ENCODE measurements around the gene NAIP. TPM values are rescaled to one million over a fixed set of nuclear protein-coding genes. Genes with fewer than 3 reads are reported as not detected.
"Not testable (repeated sequence)": the region's sequence is repeated elsewhere in the genome, so short reads cannot be mapped to it uniquely, and the experiment has no call there.

Gene NAIP, protein sequence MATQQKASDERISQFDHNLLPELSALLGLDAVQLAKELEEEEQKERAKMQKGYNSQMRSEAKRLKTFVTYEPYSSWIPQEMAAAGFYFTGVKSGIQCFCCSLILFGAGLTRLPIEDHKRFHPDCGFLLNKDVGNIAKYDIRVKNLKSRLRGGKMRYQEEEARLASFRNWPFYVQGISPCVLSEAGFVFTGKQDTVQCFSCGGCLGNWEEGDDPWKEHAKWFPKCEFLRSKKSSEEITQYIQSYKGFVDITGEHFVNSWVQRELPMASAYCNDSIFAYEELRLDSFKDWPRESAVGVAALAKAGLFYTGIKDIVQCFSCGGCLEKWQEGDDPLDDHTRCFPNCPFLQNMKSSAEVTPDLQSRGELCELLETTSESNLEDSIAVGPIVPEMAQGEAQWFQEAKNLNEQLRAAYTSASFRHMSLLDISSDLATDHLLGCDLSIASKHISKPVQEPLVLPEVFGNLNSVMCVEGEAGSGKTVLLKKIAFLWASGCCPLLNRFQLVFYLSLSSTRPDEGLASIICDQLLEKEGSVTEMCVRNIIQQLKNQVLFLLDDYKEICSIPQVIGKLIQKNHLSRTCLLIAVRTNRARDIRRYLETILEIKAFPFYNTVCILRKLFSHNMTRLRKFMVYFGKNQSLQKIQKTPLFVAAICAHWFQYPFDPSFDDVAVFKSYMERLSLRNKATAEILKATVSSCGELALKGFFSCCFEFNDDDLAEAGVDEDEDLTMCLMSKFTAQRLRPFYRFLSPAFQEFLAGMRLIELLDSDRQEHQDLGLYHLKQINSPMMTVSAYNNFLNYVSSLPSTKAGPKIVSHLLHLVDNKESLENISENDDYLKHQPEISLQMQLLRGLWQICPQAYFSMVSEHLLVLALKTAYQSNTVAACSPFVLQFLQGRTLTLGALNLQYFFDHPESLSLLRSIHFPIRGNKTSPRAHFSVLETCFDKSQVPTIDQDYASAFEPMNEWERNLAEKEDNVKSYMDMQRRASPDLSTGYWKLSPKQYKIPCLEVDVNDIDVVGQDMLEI (N-terminal part only)
- polyA plus RNA-seq (2013, experiment 1 of 2; ENCODE audit: insufficient read length): 4.4 TPM
- 4.9 TPM for polyA plus RNA-seq (2013, experiment 2 of 2; ENCODE audit: insufficient read length)

DNA sequence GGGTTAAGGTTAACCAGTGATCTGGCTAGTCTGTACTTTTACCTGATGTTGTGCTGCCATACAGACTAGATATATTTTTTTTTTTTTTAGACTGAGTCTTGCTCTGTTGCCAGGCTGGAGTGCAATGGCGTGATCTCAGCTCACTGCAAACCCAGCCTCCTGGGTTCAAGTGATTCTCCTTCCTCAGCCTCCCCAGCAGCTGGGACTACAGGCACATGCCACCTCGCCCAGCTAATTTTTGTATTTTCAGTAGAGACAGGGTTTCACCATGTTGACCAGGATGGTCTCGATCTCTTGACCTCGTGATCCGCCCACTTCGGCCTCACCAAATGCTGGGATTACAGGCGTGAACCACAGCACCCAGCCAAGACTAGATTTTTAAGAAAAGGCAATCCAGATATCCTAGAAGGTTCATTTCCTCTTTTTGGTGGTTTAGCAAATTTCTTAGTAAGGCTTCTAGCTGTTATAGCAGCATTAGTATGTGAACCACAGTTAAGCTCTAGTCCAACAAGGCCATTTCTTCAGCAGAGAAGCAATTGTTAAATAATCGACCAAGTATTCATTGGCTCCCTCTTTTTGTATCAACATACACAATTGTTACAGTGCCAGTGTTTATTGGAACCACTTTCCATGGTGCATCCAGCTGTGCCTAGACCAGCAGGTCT, at the start of gene NAIP:
Gene NAIP (minus strand): TSS at position 51 of the 665 bp plus-strand sequence. CDS start 12,424 bp downstream, outside the sequence.
- DNase-seq: not testable (repeated sequence)

DNA sequence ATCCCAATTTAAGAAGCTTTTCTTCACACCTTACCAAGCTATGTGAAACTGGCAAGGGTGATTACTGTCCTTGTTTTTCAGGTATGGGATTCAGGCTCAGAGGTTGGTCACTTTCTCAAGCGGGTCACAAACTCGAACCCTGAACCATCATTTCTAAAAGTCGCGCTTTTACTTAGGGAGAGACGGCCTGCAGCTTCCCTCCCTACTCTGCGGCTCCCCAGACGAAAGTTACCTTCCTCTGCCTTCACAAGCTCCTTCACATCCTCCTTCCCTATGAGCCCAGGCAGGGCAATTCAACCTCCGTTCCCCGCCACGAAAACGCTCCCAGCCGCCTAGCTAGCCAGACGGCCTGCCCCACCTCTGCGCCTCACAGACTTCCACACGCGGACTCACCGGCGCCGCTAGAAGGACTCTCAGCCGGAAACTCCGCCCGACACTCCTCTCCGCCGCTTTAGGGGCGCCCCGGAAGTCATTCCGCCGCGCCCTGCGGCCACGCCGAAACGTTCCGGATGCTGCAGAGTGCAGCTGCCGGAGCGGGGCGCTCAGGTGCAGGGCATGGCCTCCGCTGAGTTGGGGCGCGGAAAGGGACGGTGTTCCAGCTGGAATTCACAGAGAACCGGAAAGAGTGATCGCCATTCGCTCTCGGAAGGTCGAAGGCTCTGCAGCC, 42.3 kb upstream of the NAIP start, which contains the start of gene GTF2H2:
Gene GTF2H2 (minus strand): TSS at position 415 of the 667 bp plus-strand sequence. CDS start 4,913 bp downstream, outside the sequence.
- DNase-seq: not testable (repeated sequence)

DNA sequence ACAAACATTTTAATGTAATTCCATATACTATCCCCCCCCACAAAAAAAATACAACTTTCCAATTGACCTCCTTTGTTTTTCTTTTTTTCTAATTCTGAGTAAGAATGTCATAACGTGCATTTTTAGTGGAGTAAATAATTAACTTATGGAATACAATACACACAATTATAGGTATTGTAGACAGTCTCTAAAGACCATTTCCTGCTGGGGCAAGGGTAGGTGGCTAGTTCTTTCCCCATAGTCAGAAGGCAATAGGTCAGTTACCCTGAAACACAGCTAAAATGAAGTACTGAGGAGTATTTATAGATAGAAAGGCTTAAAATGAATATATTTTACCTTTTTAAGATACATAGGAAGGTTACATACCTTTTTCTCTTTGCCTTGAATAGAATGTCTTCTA, 36.2 kb upstream of the NAIP start:
- not testable (repeated sequence) for DNase-seq

DNA sequence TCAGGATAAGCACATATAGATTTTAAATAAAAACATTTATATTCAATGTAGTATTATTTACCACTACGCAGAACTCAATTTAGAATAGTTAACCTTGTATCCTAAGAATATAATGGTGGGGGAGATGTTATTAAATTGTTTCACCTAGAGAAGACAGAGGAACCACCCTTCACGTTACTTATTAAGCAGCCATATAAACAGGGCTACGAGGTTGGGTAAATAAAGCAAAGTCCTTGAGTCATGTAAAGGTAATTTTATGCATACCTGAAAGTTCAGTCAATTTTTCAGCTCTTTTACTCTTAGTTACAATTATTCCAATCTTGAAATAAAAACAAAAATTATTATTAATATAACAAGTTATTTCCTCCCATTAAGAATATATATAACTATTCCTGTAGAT, 34.3 kb upstream of the NAIP start:
- DNase-seq: not testable (repeated sequence)

DNA sequence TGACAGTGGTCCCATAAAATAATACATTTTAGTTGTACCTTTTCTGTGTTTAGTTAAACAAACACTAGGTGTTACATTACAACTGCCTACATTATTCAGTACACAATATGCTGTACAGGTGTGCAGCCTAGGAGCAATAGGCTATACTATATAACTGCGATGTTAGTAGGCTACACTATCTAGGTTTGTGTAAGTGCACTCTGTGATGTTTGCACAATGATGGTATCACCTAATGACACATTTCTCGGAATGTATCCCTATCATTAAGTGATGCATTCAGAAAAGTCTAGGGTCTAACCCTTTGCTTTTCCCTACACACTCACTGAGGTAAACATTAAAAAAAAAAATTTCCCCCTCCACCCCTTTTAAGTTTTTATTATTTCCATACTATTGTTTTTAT, 19.7 kb upstream of the NAIP start:
- DNase-seq: not testable (repeated sequence)

DNA sequence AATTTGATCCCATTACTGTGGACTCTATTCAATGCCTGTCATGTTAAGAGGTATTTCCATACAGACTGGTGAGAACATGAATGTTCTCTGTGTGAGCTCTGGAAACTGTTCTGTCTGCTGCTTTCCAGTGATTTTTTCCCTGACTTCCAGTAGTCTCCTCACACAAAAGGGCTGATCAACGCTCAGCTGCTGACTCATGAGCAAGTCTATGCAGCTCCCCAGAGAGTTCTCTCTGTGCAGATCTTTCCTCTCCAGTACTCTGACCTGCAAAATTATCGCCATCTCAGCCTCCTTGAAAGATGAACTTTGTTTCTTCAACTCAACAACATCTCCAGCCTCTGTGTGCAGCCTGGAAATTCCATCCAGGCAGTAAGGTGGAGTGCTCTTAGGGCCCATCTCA, 19.0 kb upstream of the NAIP start:
- DNase-seq: not testable (repeated sequence)

DNA sequence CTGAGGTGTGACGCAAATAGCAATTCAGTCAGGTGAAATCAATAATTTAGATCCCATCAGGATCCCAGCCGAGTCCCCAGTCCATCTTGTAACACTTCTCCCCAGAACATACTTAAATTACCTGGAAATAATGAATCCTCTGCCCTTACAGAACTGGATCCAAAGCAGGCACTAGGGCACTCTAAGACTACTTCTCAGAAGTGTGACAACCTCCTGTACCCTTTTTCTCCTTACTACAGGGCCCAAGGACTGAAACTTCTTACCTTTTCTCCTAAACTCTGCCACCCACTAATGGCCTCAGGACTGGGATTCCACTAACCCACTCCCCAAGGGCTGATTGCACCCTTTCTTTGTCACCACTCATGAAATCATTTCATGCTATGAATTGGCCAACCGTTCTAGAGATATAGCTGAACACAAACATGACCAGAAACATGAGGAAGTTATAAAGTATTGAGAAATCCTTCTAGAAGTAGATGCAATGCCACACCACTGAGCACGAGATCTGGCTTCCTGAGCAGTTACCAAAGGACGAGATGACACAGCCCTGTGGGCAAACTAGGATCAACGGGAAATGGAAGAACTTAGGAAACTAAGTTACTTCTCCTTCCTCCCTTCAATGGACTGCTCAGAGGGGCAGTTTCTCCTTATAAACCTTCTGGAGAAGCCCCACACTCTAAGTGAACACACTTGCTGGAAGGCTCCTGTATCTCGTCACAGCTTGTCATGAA, 6.1 kb upstream of the NAIP start:
- not testable (repeated sequence) for DNase-seq

DNA sequence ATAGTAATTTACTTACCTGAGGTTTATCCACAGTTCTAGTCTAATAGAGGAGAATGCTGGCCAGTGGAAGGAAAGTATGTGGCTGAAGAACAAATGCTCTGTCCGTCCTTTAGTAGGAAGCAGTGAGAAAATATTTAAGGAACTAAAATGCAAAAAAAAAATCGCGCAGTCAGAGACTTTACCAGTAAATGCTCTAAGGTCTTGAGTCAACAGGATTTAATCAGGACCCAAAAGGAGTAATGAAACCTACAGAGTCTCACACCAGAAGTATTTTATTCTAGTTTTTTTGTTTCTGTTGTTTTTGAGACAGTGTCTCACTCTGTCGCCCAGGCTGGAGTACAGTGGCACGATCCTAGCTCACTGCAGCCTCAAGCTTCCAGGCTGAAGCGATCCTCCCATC, 4.5 kb downstream of the NAIP start:
- not testable (repeated sequence) for DNase-seq

DNA sequence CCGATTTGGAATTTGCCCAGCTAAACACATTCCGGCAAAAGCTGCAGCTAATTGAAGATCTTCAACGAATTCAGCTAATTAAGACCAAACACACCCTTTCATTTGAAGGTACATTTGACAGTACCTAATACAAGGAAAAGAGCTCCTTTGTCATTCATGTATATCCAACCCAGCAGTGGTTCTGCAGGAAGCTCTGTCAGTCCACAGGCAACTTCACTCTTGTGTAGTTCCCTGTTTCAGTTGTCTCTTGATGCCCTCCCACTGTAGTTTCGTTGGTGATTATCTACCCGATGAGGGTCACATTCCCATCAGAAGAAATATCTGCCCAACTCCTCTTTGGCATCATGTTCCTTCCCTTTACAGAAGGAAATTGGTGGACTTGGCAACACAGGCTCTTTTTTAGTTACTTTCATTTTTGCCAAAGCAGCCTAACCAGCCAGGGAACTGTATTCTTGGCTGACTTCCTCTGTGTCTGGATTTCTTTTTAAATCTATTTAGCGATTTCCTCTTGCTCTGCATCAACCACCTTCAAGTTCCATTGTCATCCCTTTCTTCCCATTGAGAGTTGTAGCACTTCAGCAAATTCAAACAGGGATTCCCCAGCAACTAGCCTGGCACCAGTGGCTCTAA, 6.6 kb downstream of the NAIP start:
- DNase-seq: not testable (repeated sequence)

DNA sequence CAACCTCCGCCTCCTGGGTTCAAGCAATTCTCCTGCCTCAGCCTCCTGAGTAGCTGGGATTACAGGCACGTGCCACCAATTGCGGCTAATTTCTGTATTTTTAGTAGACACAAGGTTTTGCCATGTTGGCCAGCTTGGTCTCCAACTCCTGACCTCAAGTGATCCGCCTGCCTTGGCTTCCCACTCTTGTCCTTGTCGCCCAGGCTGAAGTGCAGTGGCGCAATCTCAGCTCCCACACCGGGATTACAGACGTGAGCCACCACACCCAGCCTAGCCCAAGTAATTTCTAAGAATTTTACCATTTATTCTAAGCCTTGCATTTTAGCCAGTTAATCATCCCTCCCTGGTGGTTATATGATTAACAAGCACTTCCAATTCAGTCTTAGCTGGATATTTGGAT, 11.0 kb downstream of the NAIP start:
- no peak for DNase-seq

DNA sequence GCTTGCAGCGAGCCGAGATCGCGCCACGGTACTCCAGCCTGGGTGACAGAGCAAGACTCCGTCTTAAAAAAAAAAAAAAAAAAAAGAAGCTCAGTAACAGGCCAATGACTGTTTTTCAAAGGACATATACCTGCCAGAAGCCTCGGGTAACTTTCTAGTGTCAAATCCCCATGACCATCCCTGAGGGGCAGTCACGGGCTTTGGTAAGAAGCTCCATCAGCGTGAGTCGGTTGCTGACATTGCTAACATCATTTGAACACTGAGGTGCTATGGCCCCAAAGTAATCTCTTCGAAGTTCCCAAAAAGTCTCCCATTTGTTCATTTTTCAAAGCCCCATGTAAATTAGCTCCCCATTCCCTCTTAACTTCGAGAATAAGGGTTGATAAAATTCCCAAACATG, 11.6 kb downstream of the NAIP start:
- DNase-seq: no peak

DNA sequence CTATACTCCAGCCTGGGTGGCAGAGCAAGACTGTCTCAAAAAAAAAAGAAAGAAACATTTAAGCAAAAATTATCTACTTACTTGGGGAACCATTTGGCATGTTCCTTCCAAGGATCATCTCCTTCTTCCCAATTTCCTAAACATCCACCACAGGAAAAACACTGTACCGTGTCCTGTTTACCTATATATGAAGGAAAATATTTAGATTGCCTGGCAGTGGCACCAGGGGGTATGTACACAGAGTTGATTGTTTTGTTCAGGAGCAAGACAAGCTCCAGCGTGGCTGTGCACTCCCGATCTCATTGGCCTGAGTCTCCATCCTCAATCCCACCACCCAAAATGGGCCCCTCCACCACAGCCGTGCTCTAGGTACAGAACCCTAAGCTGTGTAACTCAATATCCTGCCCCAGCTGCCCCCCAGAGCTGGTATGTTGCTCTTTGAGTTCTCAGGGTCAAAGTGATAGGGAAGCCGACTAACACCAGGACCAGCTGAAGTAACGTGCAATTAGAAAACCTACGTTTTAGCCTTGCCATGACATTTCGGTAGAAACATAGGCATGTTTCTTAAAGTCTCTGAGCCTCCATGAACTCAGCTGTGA, 13.8 kb downstream of the NAIP start:
- no peak for DNase-seq

DNA sequence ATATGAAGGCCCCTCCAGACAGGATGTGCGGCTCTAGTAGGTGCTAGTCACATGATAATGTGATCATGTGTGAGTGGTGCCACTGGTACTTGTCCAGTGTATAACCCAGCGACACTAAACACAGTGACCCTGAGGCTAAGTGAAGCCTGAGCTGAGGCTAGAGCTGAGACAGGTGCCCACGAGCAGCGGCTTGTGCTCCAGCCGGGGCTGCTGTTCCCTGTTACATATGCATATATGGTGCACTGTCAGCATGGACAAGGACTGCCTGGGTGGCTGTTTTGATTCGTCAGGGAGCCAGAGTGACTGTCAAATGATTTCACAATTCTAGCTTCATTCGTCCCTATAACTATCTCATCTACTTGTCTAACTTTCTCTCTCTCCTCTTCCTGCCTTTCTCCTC, 18.2 kb downstream of the NAIP start:
- not testable (repeated sequence) for DNase-seq

DNA sequence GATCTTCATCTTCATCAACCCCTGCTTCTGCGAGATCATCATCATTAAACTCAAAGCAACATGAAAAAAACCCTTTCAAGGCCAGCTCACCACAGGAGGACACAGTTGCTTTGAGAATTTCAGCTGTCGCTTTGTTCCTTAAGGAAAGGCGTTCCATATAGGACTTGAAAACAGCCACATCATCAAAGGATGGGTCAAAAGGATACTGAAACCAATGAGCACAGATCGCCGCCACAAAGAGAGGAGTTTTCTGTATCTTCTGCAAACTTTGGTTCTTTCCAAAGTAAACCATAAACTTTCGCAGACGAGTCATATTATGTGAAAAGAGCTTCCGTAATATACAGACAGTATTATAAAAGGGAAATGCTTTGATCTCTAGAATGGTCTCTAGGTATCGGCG, 40.3 kb downstream of the NAIP start:
- not testable (repeated sequence) for DNase-seq

DNA sequence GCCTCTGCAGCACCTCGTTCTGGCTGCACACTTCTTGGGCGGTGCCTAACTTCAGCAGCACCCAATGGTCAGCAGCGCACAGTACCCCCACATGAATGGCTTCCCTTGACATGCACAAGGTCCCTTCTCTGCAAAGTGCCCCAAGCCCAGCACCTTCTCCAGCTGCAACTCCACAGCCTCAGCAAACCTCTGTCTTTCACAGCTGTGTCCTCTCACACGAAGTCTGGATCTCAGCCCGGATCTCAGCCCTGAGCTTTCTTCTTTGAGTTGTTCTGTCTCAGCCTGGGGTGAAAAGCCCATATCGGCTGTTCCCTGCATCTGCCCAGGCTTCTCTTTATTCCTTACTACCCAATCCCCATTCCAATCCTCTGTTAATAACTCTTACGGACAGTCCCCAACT, 57.9 kb downstream of the NAIP start:
- not testable (repeated sequence) for DNase-seq

DNA sequence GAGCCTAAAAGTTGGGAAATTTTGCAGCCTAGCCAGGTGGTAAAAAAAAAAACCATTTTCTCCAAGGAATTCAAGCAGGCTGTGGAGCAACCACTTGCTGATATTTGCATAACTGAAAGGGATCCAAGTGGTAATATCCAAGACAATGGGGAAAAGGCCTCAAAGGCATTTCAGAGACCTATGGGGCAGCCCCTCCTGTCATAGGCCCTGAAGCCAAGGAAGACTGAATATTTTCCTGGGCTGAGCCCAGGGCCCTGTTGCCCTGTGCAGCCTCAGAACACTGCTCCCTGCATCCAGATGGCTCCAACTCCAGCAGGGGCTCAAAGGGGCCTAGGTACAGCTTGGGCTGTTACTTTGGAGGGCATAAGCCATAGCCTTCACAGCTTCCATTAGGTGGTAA, 60.6 kb downstream of the NAIP start:
- DNase-seq: not testable (repeated sequence)

DNA sequence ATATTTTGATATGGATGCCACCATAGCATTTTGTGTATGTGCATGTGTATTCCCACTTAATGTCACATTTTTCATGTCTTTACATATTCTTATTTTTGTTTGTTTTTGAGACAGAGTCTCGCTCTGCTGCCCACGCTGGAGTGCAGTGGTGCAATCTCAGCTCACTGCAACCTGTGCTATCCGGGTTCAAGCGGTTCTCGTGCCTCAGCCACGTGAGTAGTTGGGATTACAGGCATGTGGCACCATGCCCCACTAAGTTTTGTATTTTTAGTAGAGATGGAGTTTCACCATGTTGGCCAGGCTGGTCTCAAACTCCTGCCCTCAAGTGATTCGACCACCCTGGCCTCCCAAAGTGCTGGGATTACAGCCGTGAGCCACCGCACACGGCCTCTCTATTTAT, 72.1 kb downstream of the NAIP start:
- DNase-seq: not testable (repeated sequence)

DNA sequence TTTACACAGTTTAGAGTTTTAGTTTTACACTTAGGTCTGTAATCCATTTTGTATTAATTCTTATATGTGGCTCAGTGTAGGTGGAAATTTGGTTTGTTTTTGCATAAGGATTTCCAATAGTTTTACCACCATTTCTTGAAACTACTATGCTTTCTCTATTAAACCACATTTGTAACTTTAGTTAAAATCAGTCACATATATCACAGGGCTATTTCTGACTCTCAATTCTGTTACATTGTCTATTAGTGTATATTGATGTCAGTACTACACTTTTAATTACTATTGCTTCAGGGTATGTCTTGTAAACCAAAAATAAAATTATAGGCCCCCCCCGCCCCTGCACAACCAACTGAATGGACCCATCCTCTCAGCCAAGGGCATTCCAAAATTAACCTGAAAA, 92.6 kb downstream of the NAIP start:
- DNase-seq: not testable (repeated sequence)

DNA sequence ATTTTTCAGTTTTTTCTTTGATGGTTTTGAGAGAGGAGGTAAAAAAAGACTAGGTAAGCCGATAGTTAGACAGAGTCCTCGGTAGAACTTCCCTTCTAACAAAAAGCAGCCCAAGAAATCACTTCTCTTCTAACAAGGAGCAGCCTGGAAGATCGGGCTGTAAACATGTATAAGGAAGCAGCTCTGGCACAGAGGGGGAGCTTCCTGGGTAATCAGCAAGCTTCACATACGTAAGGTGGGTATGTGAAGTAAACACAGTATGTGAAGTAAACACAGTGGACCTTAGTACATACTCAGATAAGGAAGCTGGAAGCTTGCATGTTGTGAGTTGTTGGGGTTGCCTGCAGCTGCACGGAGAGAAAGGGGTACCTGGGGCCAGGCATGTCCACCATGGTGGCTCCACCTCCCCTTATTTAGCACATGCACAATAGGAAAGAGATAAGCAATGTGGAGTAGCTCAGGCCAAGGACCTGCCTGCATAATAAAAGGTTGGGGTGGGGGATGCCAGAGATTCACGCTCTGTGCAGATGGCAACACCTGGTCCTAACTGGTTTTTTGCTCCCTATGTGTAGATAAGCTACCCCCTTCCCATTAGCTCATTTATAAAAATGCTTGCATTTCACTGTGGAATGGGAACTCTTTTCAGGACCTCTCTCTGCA, 93.3 kb downstream of the NAIP start:
- not testable (repeated sequence) for DNase-seq
